Endothelial cell of umbilical vein (primary cell): ENCODE data around the gene CTBP2. TPM values are rescaled to one million over a fixed set of nuclear protein-coding genes. Genes with fewer than 3 reads are reported as not detected.

Source experiments
- BruUV-seq: library from RNA; stranded (reverse); fragments of 400-500 nt; replicated peaks from 2 replicates; lab custom pipeline; 2021; lab: Mats Ljungman, UMichigan
- CTCF ChIA-PET: fragments of 300-600, 350-600 bp; sonication (Branson Sonifier 250); formaldehyde crosslinking; loops from one replicate; lab custom pipeline; 2021; ENCODE audit warnings: antibody characterized with exemption, inconsistent platforms; lab: Charles Lee
- POLR2A ChIA-PET: fragments of 300-600, 350-600 bp; sonication (Branson Sonifier 250); formaldehyde crosslinking; loops from one replicate; lab custom pipeline; 2021; ENCODE audit warnings: antibody characterized with exemption, inconsistent platforms; lab: Charles Lee
- DNase-seq: peaks from one replicate; pipeline ENCODE4 v3.0.0-alpha.2; 2011; ENCODE audit warnings: low read depth, low spot score
- FAIRE-seq: peaks from 2 replicates; lab custom pipeline; 2011; peaks lifted over from hg19 to GRCh38; lab: Jason Lieb, UNC
- H2AFZ ChIP-seq: 2 replicates; pipeline ENCODE4 v1.6.0; 2012; ENCODE audit warnings: low read depth, low read length, control low read depth, inconsistent platforms
- H3K27ac ChIP-seq: 2 replicates; pipeline ENCODE4 v1.5.1; 2011; ENCODE audit warnings: low read depth, mild to moderate bottlenecking, control low read depth, low read length, moderate library complexity; ENCODE audit not compliant: insufficient read depth
- H3K27me3 ChIP-seq, 2 experiments: 2 replicates each; pipeline versions ENCODE4 v1.6.0 to v1.6.1; 2011; ENCODE audit warnings: low read length in 2 of 2, mixed read lengths in 1 of 2; ENCODE audit not compliant: control insufficient read depth in 2 of 2, insufficient read depth in 2 of 2
- H3K36me3 ChIP-seq, 2 experiments: 2 replicates in 1 of 2; 3 replicates in 1 of 2; pipeline ENCODE4 v1.5.1; 2011; ENCODE audit warnings: low read length in 2 of 2, mild to moderate bottlenecking in 1 of 2, moderate library complexity in 1 of 2; ENCODE audit not compliant: control insufficient read depth in 2 of 2, insufficient read depth in 2 of 2; ENCODE audit errors: extremely low read depth in 1 of 2
- H3K4me1 ChIP-seq: 3 replicates; pipeline ENCODE4 v1.5.1; 2011; ENCODE audit warnings: mild to moderate bottlenecking, low read length; ENCODE audit not compliant: control insufficient read depth, insufficient read depth; ENCODE audit errors: extremely low read depth
- H3K4me2 ChIP-seq: 2 replicates; pipeline ENCODE4 v1.6.1; 2011; ENCODE audit warnings: low read length, control low read depth, mixed read lengths; ENCODE audit not compliant: insufficient read depth
- H3K4me3 ChIP-seq, 3 experiments: fragments of 200-600 bp in 1 of 3; sonication (generic), shearing (Covaris generic) in 1 of 3; replicated peaks in 1 of 3; 2 replicates each; pipeline ENCODE4 v1.5.1; 2011 to 2016; ENCODE audit warnings: control low read depth in 3 of 3, low read length in 3 of 3, mild to moderate bottlenecking in 2 of 3, inconsistent platforms in 1 of 3, low read depth in 1 of 3, moderate library complexity in 1 of 3; ENCODE audit not compliant: insufficient read depth in 1 of 3
- H3K79me2 ChIP-seq: 2 replicates; pipeline ENCODE4 v1.6.0; 2012; ENCODE audit warnings: low read length, inconsistent platforms; ENCODE audit not compliant: control insufficient read depth, insufficient read depth
- H3K9ac ChIP-seq: replicated peaks from 2 replicates; pipeline ENCODE3; 2011; ENCODE audit warnings: low read length, control low read depth; ENCODE audit not compliant: insufficient read depth; ENCODE audit errors: extremely low read depth
- H3K9me1 ChIP-seq: replicated peaks from 3 replicates; pipeline ENCODE4 v1.6.0; 2011; ENCODE audit warnings: mild to moderate bottlenecking, low read length; ENCODE audit not compliant: control insufficient read depth, insufficient read depth; ENCODE audit errors: extremely low read depth
- H3K9me3 ChIP-seq: replicated peaks from 2 replicates; pipeline ENCODE4 v1.5.1; 2012; ENCODE audit warnings: low read length, inconsistent platforms; ENCODE audit not compliant: control insufficient read depth, insufficient read depth
- H4K20me1 ChIP-seq: replicated peaks from 2 replicates; pipeline ENCODE3; 2011; ENCODE audit warnings: mild to moderate bottlenecking, low read length; ENCODE audit not compliant: control insufficient read depth, insufficient read depth; ENCODE audit errors: extremely low read depth
- CTCF ChIP-seq, 2 donors: IDR thresholded peaks; 1 replicate in 1 of 2; 2 replicates in 1 of 2; pipeline ENCODE4 v1.5.1; 2011; ENCODE audit warnings: low read length in 2 of 2, mild to moderate bottlenecking in 2 of 2, moderate library complexity in 2 of 2, control low read depth in 1 of 2, inconsistent platforms in 1 of 2, low read depth in 1 of 2; ENCODE audit not compliant: insufficient read depth in 1 of 2; ENCODE audit errors: extremely low read depth in 1 of 2
- EZH2 ChIP-seq: IDR thresholded peaks from 2 replicates; pipeline ENCODE4 v1.6.1; 2012; ENCODE audit warnings: borderline replicate concordance, low read depth, mild to moderate bottlenecking, moderate library complexity, low read length, inconsistent platforms; ENCODE audit not compliant: severe bottlenecking
- FOS ChIP-seq: IDR thresholded peaks from 2 replicates; pipeline ENCODE4 v1.6.1; 2011; ENCODE audit warnings: mild to moderate bottlenecking, low read length, moderate library complexity, borderline replicate concordance; ENCODE audit not compliant: insufficient read depth
- GATA2 ChIP-seq: IDR thresholded peaks from 2 replicates; pipeline ENCODE4 v1.7.0; 2011; ENCODE audit warnings: low read depth, mild to moderate bottlenecking, moderate library complexity, mixed read lengths, low read length; ENCODE audit not compliant: insufficient read length, insufficient read depth
- JUN ChIP-seq: IDR thresholded peaks from 2 replicates; pipeline ENCODE4 v1.6.1; 2011; ENCODE audit warnings: borderline replicate concordance, low read depth; ENCODE audit not compliant: insufficient read length, insufficient read depth
- MAX ChIP-seq: IDR thresholded peaks from 2 replicates; pipeline ENCODE4 v1.6.1; 2011; ENCODE audit not compliant: insufficient read depth, insufficient read length
- MYC ChIP-seq: IDR thresholded peaks from one replicate; pipeline ENCODE4 v1.6.1; 2011; ENCODE audit warnings: mild to moderate bottlenecking, low read depth, low read length
- POLR2A ChIP-seq: IDR thresholded peaks from 2 replicates; pipeline ENCODE4 v1.6.1; 2012; ENCODE audit warnings: low read depth, mild to moderate bottlenecking, control low read depth, low read length
- POLR2AphosphoS5 ChIP-seq: IDR thresholded peaks from 2 replicates; pipeline ENCODE4 v1.6.1; 2012; ENCODE audit warnings: low read depth, mild to moderate bottlenecking, control low read depth, low read length, moderate library complexity; ENCODE audit not compliant: insufficient read depth
- dilution Hi-C: fragments of 300-500 bp; cut with MboI; formaldehyde crosslinking; loops from one replicate; pipeline ENCODE4 v1.15.0; 2019; ENCODE audit warnings: low sequenced_read_pairs; ENCODE audit not compliant: extremely low pct_ligation_motif_present
- intact Hi-C: fragments of 100-400 bp; cut with micrococcal nuclease; formaldehyde crosslinking; loops from one replicate; pipeline ENCODE4 v1.10.0; 2022
- polyA plus RNA-seq, 4 experiments: library from polyadenylated mRNA; depleted of rRNA in 3 of 4; stranded (reverse) in 3 of 4; unstranded in 1 of 4; fragments of >200 nt; gene quantifications; 2 replicates each; pipeline versions ENCODE4 v1.2.1 to v1.2.3, GENCODE V29; 2011 to 2012; ENCODE audit warnings: missing spikeins in 1 of 4
- total RNA-seq: library from RNA; stranded (reverse); gene quantifications from 2 replicates; pipeline ENCODE4 v1.2.3, GENCODE V29; 2021

CTBP2 gene
- total and polyA plus RNA-seq, 2 donors (not counting 3 experiments of a cell fraction or from before 2014, with no cell fraction given) = 118 to 128 TPM

- TF ChIP-seq JUN (no peak), CTCF (IDR thresholded peaks at IDR 0.05; ENCODE audit: extremely low read depth in 1 of 2, insufficient read depth in 1 of 2, low read depth in 1 of 2, low read length in 2 of 2) (no peak), GATA2 (no peak), FOS (no peak), POLR2A (no peak), MAX (no peak), POLR2AphosphoS5 (no peak), MYC (no peak), EZH2 (no peak)
- no peaks in the 10 kb centered on the region for H3K27me3 ChIP-seq
- ChIA-PET POLR2A (no interaction called here), CTCF (interaction anchor here (0.5 to 1.4 kb wide), 7 partner anchors 9 to 696 kb away, joined by 3 to 4 read pairs (median 3); no protein-coding TSS in a partner anchor)
- no peak overlapping the region for H2AFZ ChIP-seq
- DNase-seq = no peak
- H3K9me3 ChIP-seq = no peaks in the 10 kb centered on the region
- H3K79me2 ChIP-seq = peaks cover 62% of the 10 kb centered on the region
- dilution Hi-C loops = no loop called here
- FAIRE-seq = no peak
- no peaks in the 10 kb centered on the region for H3K9me1 ChIP-seq
- BruUV-seq = no TSS peak
- intact Hi-C loops = no loop called here
- H3K9ac ChIP-seq = no peak overlapping the region
- H4K20me1 ChIP-seq = no peaks in the 10 kb centered on the region
- no peaks in the 10 kb centered on the region for H3K4me1 ChIP-seq
- no peak overlapping the region for H3K4me2 ChIP-seq
- no peak overlapping the region for H3K4me3 ChIP-seq
- no peak overlapping the region for H3K27ac ChIP-seq
- peaks cover 0 to 27% of the 10 kb centered on the region in 2 experiments for H3K36me3 ChIP-seq
Observed at GRCh38 chr10:125009661-125010161, 150.7 kb downstream of the CTBP2 start.
